Esophagus (tissue), 2 donors: ENCODE measurements around the gene CCDC73. TPM values are rescaled to one million over a fixed set of nuclear protein-coding genes. Genes with fewer than 3 reads are reported as not detected.

Experiments used
- polyA plus RNA-seq, 2 donors: library from polyadenylated mRNA; stranded (reverse); fragments of 200-250 nt; gene quantifications; one replicate each; pipeline ENCODE4 v1.2.3, GENCODE V29; 2013
- donor health status: healthy with polysubstance abuse.
- donor health status: Bipolar disorder and iron deficiency.

The CCDC73 gene
- polyA plus RNA-seq, 2 donors = 0.02 to 0.05 TPM

Other genes with a start within 250 kb of the CCDC73 start
- 100 to 1,000 TPM; 142 to 283 TPM for gene EIF3M, start 210.8 kb downstream of the CCDC73 start, polyA plus RNA-seq
- 10 to 100 TPM; 16.9 to 20.6 TPM for gene PRRG4, start 35.3 kb upstream of the CCDC73 start, polyA plus RNA-seq
- 1 to 10 TPM; 4.4 TPM for gene QSER1, start 98.1 kb upstream of the CCDC73 start, polyA plus RNA-seq
- 1 to 10 TPM; 3.2 to 5.6 TPM for gene DEPDC7, start 221.2 kb upstream of the CCDC73 start, polyA plus RNA-seq
- gene TCP11L1, start 244.9 kb upstream of the CCDC73 start, polyA plus RNA-seq = 1 to 10 TPM; 2.4 to 3.3 TPM